ENCODE measurements around the gene NTF4. TPM values are rescaled to one million over a fixed set of nuclear protein-coding genes. Genes with fewer than 3 reads are reported as not detected.

NTF4 gene
- total and polyA plus RNA-seq, 2 experiments from 2014 or later: 11.8 to 31.7 TPM

DNA sequence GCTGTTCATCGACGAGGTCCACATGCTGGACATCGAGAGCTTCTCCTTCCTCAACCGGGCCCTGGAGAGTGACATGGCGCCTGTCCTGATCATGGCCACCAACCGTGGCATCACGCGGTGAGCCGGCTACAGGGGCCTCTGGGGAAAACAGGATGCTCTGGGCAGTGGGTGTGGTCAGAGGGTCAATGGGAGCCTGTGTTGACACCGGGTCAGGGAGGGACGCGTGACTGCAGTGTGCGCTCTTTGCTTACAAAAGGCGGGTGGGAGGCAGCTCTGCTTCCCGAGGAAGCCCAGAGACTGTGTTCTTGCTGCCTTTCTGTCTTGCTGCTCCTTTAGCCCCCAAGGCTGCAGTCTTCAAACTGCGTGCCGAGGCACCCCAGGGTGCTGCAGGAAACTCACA is 53.4 kb downstream of the NTF4 start:
- Histone ChIP-seq H3K4me1 (ENCODE audit: low read depth) (no peaks in the 10 kb centered on the region), H3K9me3 (ENCODE audit: low read depth) (no peaks in the 10 kb centered on the region), H3K27ac (no peak overlapping the region), H3K36me3 (peaks cover 18% of the 10 kb centered on the region), H3K4me3 (no peak overlapping the region), H3K27me3 (no peaks in the 10 kb centered on the region)
- TF ChIP-seq CTCF (IDR thresholded peaks at IDR 0.05; ENCODE audit: low read depth, low read length): no peak
- DNase-seq (ENCODE audit: low read depth in 1 of 2, low spot score in 1 of 2): no peak

Other genes starting within 250 kb of the NTF4 start
- gene HSD17B14, start 228.3 kb downstream of the NTF4 start, total RNA-seq: 27.5 and 43.1 TPM in 2 replicates
- gene HSD17B14, start 228.3 kb downstream of the NTF4 start, polyA plus RNA-seq: 31.7 and 35.1 TPM in 2 replicates
- 22.5 and 27.1 TPM in 2 replicates for gene PLEKHA4, start 196.2 kb downstream of the NTF4 start, total RNA-seq
- gene PLEKHA4, start 196.2 kb downstream of the NTF4 start, polyA plus RNA-seq: 29.4 and 37.1 TPM in 2 replicates
- gene PPP1R15A, start 192.4 kb downstream of the NTF4 start, total RNA-seq: 54.1 and 85.1 TPM in 2 replicates
- 87.6 and 95.7 TPM in 2 replicates for gene PPP1R15A, start 192.4 kb downstream of the NTF4 start, polyA plus RNA-seq
- 0.25 and 2.0 TPM in 2 replicates for gene TULP2, start 166.1 kb downstream of the NTF4 start, total RNA-seq
- gene TULP2, start 166.1 kb downstream of the NTF4 start, polyA plus RNA-seq: 0.26 and 1.0 TPM in 2 replicates
- gene NUCB1, start 164.5 kb downstream of the NTF4 start, total RNA-seq: 274 and 337 TPM in 2 replicates
- gene NUCB1, start 164.5 kb downstream of the NTF4 start, polyA plus RNA-seq: 230 and 290 TPM in 2 replicates
- gene DHDH, start 131.1 kb downstream of the NTF4 start, total RNA-seq: 2.2 and 4.8 TPM in 2 replicates
- gene DHDH, start 131.1 kb downstream of the NTF4 start, polyA plus RNA-seq: 7.0 and 10.2 TPM in 2 replicates
- gene BAX, start 109.9 kb downstream of the NTF4 start, total RNA-seq: 64.2 and 126 TPM in 2 replicates
- 68.7 and 95.2 TPM in 2 replicates for gene BAX, start 109.9 kb downstream of the NTF4 start, polyA plus RNA-seq
- gene FTL, start 99.5 kb downstream of the NTF4 start, total RNA-seq: 760 and 891 TPM in 2 replicates
- gene FTL, start 99.5 kb downstream of the NTF4 start, polyA plus RNA-seq: 1,227 and 1,335 TPM in 2 replicates
- gene GYS1, start 71.5 kb downstream of the NTF4 start, total RNA-seq: 155 and 165 TPM in 2 replicates
- 175 and 195 TPM in 2 replicates for gene GYS1, start 71.5 kb downstream of the NTF4 start, polyA plus RNA-seq
- gene RUVBL2, start 70.9 kb downstream of the NTF4 start, total RNA-seq: 240 and 294 TPM in 2 replicates
- gene RUVBL2, start 70.9 kb downstream of the NTF4 start, polyA plus RNA-seq: 128 and 167 TPM in 2 replicates
- 1.8 TPM in 1 of 2 replicates, not detected in the other for gene LHB, start 47.7 kb downstream of the NTF4 start, total RNA-seq
- 2.7 TPM in 1 of 2 replicates, not detected in the other for gene LHB, start 47.7 kb downstream of the NTF4 start, polyA plus RNA-seq
- not detected in 2 replicates for gene CGB3, start 40.5 kb downstream of the NTF4 start, total RNA-seq
- 0.26 TPM in 1 of 2 replicates, not detected in the other for gene CGB3, start 40.5 kb downstream of the NTF4 start, polyA plus RNA-seq
- gene CGB2, start 32.9 kb downstream of the NTF4 start, total RNA-seq: not detected in 2 replicates
- gene CGB2, start 32.9 kb downstream of the NTF4 start, polyA plus RNA-seq: 1.5 TPM in 1 of 2 replicates, not detected in the other
- gene CGB1, start 27.9 kb downstream of the NTF4 start, total RNA-seq: not detected in 2 replicates
- gene CGB1, start 27.9 kb downstream of the NTF4 start, polyA plus RNA-seq: not detected in 2 replicates
- not detected in 2 replicates for gene CGB5, start 21.0 kb downstream of the NTF4 start, total RNA-seq
- not detected in 2 replicates for gene CGB5, start 21.0 kb downstream of the NTF4 start, polyA plus RNA-seq
- not detected in 2 replicates for gene CGB8, start 15.7 kb downstream of the NTF4 start, total RNA-seq
- gene CGB8, start 15.7 kb downstream of the NTF4 start, polyA plus RNA-seq: not detected in 2 replicates
- gene CGB7, start 7.1 kb downstream of the NTF4 start, total RNA-seq: 3.9 and 8.3 TPM in 2 replicates
- gene CGB7, start 7.1 kb downstream of the NTF4 start, polyA plus RNA-seq: 6.5 and 11.5 TPM in 2 replicates
- gene KCNA7, start 7.9 kb upstream of the NTF4 start, total RNA-seq: 1.1 and 2.3 TPM in 2 replicates
- 1.3 and 1.6 TPM in 2 replicates for gene KCNA7, start 7.9 kb upstream of the NTF4 start, polyA plus RNA-seq
- 396 and 598 TPM in 2 replicates for gene SNRNP70, start 20.6 kb upstream of the NTF4 start, total RNA-seq
- 470 and 492 TPM in 2 replicates for gene SNRNP70, start 20.6 kb upstream of the NTF4 start, polyA plus RNA-seq
- 20.0 and 24.5 TPM in 2 replicates for gene LIN7B, start 49.6 kb upstream of the NTF4 start, total RNA-seq
- 34.6 and 37.8 TPM in 2 replicates for gene LIN7B, start 49.6 kb upstream of the NTF4 start, polyA plus RNA-seq
- 2.1 and 12.5 TPM in 2 replicates for gene C19orf73, start 54.3 kb upstream of the NTF4 start, total RNA-seq
- gene C19orf73, start 54.3 kb upstream of the NTF4 start, polyA plus RNA-seq: 3.7 and 9.6 TPM in 2 replicates
- 27.3 and 30.4 TPM in 2 replicates for gene PPFIA3, start 54.7 kb upstream of the NTF4 start, total RNA-seq
- 29.3 and 32.5 TPM in 2 replicates for gene PPFIA3, start 54.7 kb upstream of the NTF4 start, polyA plus RNA-seq
- 255 and 389 TPM in 2 replicates for gene HRC, start 90.6 kb upstream of the NTF4 start, total RNA-seq
- 184 and 255 TPM in 2 replicates for gene HRC, start 90.6 kb upstream of the NTF4 start, polyA plus RNA-seq
- gene TRPM4, start 93.0 kb upstream of the NTF4 start, total RNA-seq: 51.3 and 106 TPM in 2 replicates
- gene TRPM4, start 93.0 kb upstream of the NTF4 start, polyA plus RNA-seq: 74.2 and 119 TPM in 2 replicates

Measured in cardiac muscle cell (in vitro differentiated cells and primary cell).